NCI-H82 treated with DMSO at 0.1 percent for 48 hours (cell line): ENCODE results near the gene KIF15.

Experiments used
- DNase-seq: peaks from one replicate; lab custom pipeline; 2025; ENCODE audit not compliant: unreplicated experiment; lab: John Stamatoyannopoulos, UW

KIF15 gene

DNA sequence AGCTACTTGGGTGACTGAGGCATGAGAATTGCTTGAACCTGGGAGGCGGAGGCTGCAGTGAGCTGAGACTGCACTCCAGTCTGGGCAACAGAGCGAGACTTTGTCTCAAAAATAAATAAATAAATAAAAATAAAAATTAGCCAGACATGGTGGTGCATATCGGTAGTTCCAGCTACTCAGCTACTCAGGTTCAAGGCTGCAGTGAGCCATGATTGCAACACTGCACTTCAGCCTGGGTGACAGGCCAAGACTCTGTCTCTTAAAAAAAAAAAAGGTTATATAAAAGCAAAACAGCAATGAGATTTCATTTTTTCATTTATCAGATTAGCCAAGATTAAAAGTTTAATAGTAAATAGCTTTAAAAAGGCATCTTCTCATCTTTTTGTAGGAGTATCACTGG is 115.7 kb downstream of the KIF15 start:
- DNase-seq: no peak

- DNase-seq: no peak
Observed at GRCh38 chr3:44880284-44880683, 118.7 kb downstream of the KIF15 start.

- DNase-seq: no peak
Observed at GRCh38 chr3:44883213-44883955, 121.8 kb downstream of the KIF15 start.

GRCh38 chr3:44883999-44884431 is 122.4 kb downstream of the KIF15 start:
- no peak for DNase-seq

GRCh38 chr3:44885618-44886017 is 124.0 kb downstream of the KIF15 start:
- DNase-seq: no peak

DNA sequence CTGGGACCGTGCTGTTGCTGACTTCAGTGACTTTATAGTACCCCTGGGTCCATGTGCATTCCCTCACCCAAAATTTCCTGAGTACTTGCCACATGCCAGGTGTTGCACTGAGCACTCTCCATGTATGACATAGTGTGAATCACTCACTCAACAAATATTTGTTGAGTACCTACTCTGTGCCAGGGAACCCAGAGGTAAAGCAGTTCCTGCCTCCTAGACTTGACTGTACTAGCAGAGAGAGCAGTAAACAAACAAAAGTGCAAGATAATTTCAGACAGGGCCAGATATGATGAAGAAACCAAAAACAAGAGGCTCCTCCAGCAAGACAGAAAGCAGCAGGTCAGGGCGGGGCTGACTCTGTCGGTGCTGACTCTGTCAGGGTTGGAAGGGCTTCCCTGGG is 125.0 kb downstream of the KIF15 start:
- DNase-seq: no peak

DNA sequence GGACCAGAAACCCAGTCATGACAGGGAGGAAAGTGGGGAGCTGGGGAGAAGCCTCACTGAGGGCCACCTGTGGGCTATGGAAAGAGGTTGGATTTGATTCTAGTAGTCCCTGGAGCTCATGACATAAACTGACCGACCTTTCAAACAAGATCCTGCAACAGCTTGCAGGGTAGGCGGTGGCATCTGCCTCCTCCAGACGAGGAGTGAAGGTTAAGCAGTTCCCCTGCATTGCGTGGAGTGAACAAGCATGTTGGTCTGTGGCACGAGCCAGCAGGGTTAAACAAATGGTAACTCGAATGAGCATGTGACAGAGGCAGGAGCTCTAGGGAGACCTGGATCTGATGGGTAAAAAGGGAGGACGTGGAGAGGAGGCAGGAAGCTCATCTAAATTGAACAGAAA is 125.5 kb downstream of the KIF15 start:
- DNase-seq: no peak

GRCh38 chr3:44890258-44890657 is 128.7 kb downstream of the KIF15 start:
- DNase-seq: no peak

DNA sequence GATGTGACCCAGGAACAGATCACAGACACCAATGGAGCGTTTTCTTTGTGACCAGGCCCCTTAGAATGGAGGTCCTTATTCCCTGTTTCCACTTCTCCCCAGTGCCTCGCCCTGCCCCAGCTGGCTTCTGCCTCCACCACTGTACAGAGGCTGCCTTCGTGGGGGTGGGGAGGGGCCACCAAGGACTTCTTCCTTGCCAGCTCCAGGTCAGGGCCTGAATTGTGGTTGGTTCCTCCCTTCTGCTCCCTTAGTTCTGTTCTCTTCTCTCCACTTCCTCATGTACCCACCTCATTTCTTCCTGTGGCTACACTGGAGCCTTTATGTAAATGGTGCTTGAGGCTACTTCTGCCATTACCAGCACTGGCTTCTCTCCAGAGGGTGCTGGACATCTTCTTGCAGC is 129.3 kb downstream of the KIF15 start:
- no peak for DNase-seq

DNA sequence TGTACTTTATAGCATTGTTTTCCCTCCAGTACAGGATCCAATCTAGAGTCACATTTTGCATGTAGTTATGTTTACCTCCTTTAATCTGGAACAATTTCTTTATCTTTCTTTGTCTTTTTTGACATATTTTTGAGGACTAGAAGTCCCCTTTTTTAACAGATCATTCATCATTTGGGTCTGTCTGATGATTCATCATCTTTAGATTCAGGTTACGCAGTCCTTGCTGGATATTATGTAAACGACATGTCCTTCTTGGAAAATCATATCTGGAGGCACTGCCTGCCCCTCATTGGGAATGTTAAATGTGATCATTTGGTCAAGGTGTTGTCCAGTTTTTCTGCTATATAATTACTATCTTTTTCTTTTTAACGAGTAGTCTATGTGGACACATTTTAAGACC is 131.1 kb downstream of the KIF15 start:
- DNase-seq: no peak

DNA sequence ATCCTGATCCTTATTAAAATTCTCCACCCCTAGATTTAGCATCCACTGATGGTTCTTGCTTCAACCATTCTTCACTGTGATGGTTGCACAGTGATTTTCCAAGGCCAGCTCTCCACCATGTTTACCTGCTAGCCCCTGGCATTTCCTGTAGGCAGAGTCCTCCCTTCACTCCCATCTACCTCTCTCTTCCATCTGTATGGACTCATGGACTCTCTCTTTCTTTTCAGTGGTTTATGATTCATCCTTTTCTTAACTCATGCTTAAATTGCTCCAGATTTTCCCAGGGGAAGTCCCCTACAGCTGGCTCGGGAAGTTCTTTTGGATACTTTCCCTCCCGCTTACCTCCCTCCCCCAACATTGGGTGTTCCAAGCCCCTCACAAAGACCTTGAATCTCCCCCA is 131.5 kb downstream of the KIF15 start:
- DNase-seq: no peak

DNA sequence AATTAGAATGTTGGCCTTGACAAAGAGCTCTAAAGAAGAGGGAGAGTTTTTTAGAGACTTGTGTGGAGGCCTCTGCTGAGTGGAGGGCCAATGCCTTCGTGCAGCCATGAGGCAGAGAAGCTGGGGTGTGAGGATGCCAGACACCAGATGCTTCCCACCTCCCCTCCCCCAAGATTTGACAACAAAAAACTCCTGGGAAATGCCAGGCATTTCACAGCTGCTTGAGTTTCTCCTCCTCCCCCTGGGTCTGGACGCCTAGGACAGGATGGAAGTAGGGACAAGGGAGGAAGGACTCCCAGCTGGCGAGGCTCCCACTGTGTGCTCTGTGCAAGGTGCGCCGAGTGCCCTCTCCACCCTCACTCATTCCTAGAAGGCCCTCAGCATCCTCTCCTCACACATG is 132.9 kb downstream of the KIF15 start:
- DNase-seq: no peak

DNA sequence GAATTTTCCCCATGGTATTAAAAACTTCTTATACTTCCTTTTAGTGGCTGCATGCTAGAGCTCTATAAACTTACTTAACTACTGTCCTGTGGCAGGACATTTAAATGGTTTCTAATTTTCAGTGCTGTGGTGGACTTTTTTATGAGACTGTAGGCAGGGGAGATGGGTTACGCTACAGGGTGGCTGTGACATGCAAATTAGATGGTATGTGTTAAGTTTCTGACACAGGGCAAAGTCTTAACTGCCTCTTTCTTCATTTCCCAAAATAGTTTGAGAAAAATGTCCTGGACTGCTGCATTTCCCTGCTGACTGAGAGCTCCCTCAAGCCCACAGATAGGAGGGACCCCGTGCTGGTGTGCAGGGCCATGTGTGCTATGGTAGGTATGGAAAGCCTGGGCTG is 134.8 kb downstream of the KIF15 start:
- no peak for DNase-seq

GRCh38 chr3:44899683-44900367 is 138.2 kb downstream of the KIF15 start:
- no peak for DNase-seq

DNA sequence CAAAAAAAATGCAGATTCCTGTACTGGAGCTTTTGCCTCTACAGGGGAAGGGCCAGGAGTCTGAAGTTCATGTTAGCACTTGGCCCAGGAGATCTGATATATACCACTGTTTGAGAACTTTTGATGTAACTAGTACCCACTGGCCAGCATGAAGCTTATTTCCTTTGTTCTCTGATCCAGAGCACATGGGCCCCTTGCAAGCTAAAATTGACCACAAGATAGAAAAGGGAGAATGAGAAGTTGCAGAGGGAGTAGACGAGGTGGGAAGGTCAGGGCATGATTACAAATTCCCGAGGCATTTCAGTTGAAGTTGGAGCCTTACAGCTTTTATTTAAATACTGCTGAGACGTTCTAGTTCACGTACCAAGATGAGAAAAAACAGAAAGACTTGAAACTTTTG is 141.0 kb downstream of the KIF15 start:
- DNase-seq: no peak
